ENCODE measurements around the gene RNF13. TPM values are rescaled to one million over a fixed set of nuclear protein-coding genes. Genes with fewer than 3 reads are reported as not detected.

The RNF13 gene, protein sequence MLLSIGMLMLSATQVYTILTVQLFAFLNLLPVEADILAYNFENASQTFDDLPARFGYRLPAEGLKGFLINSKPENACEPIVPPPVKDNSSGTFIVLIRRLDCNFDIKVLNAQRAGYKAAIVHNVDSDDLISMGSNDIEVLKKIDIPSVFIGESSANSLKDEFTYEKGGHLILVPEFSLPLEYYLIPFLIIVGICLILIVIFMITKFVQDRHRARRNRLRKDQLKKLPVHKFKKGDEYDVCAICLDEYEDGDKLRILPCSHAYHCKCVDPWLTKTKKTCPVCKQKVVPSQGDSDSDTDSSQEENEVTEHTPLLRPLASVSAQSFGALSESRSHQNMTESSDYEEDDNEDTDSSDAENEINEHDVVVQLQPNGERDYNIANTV
- 118 and 145 TPM in 2 replicates for total RNA-seq

DNA sequence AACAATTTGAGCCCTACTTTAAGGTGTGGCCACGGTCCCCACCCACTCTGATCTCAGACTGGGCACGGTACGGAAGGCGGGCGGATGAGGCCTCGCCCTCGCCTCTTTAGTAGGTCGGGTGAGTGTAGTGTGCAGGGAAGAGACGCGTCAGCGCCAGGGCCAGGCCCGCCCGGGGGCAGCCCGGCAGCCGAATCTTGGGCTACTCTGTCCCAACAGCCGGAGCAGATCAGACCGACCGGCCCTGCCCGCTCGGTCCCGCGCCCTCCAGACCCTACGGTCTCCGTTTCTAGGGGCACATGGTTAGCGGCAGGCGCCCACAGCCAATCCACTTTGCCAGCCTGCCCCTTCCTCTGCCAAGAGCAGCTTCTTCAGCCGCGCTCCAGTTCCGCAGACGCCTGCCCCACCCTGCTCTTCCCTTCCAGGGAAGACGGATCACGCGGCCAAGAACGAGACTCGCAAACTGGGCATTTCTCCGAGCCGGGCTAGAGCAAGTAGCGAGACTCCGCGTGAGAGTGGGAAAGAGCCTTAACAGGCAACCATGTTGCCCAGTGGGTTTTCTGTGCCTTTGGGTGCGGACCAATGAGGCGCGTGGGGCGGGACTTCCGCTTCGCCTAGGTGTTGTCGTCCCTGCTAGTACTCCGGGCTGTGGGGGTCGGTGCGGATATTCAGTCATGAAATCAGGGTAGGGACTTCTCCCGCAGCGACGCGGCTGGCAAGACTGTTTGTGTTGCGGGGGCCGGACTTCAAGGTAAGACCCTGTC lies at the start of gene RNF13:
Gene RNF13 (plus strand): TSS at position 610 of the 761 bp plus-strand sequence. CDS start 32,812 bp downstream, outside the sequence.

DNA sequence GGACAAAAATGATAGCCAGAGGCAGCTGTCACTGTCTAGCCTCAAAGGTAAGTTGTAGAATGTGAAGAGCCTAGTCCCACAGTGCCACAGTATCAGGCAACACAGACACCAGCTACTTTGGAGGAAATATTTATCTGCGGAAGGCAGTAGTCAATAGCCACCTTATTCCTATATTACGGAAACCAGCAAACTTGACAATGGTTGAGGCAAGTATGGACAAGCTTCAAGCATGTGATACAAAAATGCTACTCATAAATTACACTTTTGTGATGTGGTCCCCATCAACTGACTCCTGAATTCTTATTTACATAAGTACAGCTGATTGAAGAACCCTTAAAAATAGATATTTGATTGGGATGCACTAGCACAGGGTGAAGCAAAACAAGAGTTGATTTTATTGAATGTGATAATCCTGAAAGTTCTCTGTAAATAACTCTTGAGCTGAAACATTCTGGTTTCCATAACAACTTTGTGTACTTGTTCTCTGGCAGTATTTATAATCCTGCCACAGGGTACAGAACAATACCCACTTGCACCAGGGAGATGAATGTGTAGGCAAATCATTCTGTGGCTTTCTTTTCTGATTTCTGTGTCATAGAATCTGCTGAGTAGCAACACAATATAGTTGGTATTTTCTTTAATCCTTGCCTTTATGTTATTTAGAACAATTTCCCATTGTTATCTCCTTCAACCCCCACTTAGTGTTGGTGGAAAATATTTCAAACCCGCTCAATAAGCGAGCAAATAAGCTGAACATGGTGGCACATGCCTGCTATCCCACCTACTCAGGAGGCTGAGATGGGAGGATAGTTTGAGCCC lies 20.4 kb upstream of the RNF13 start, which contains the start of gene ANKUB1:
Gene ANKUB1 (minus strand): TSS at position 103 of the 819 bp plus-strand sequence. CDS start 188 bp downstream, outside the sequence.

DNA sequence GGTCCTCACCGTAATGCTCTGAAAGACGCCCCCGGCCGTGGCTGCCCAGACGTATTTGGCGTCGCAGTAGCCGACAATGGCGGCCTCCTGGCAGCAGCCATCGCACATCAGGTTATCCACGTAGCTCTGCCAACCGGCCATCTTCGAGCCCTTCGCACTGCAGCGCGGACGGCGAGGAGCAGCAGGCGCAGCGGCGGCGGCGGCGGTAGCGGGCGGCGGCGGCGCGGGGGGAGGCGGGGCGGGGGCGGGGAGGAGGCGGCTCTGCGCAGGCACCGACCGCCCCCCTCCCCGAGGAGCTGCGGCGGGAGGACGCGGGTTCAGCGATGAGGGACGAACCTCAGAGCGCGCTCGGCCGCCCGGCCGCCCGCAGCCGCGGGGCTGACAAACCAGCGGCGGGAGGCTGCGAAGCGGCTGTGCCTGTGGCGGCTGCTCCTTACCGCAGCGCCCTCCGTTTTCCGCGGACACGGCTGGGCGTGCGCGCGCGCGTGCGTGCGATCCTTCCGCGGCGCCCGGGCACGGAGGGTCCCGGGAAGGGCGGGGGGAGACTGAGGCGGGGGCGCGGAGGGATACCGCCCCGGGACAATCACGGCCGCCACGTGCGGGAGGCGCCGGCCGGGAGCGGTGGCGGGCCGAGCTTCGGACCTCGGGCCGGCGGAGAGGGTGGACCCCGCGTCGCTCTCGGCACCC lies 157.8 kb downstream of the RNF13 start, which contains the start of gene PFN2:
Gene PFN2 (minus strand): TSS at position 180 of the 687 bp plus-strand sequence. CDS start 39 bp downstream, at position 141.

Other genes with a start within 250 kb of the RNF13 start
- 6.5 and 21.6 TPM in 2 replicates for gene WWTR1, start 155.2 kb upstream of the RNF13 start, total RNA-seq
- gene COMMD2, start 60.7 kb upstream of the RNF13 start, total RNA-seq: 29.7 and 43.1 TPM in 2 replicates
- gene ANKUB1, start 20.7 kb upstream of the RNF13 start, total RNA-seq: 0.34 and 4.1 TPM in 2 replicates
- gene PFN2, start 157.7 kb downstream of the RNF13 start, total RNA-seq: 234 and 328 TPM in 2 replicates